ENCODE results near the gene CDCA7L. TPM values are rescaled to one million over a fixed set of nuclear protein-coding genes. Genes with fewer than 3 reads are reported as not detected.

Gene CDCA7L
- total RNA-seq, 4 donors from 2014 or later = 29.2 to 129 (median 74.9) TPM

GRCh38 chr7:21914671-21915070 is 31.0 kb downstream of the CDCA7L start:
- no peak for DNase-seq (ENCODE audit: low spot score in 2 of 2)
- no peak overlapping the region for H3K4me3 ChIP-seq (ENCODE audit: low read depth, poor library complexity, severe bottlenecking)
- WGBS, 2 donors = 65 to 68% methylated on average over 5 of the region's 5 CpGs
- TF ChIP-seq POLR2A (IDR thresholded peaks at IDR 0.05) = no peak
- TF ChIP-seq, protein P1, sequence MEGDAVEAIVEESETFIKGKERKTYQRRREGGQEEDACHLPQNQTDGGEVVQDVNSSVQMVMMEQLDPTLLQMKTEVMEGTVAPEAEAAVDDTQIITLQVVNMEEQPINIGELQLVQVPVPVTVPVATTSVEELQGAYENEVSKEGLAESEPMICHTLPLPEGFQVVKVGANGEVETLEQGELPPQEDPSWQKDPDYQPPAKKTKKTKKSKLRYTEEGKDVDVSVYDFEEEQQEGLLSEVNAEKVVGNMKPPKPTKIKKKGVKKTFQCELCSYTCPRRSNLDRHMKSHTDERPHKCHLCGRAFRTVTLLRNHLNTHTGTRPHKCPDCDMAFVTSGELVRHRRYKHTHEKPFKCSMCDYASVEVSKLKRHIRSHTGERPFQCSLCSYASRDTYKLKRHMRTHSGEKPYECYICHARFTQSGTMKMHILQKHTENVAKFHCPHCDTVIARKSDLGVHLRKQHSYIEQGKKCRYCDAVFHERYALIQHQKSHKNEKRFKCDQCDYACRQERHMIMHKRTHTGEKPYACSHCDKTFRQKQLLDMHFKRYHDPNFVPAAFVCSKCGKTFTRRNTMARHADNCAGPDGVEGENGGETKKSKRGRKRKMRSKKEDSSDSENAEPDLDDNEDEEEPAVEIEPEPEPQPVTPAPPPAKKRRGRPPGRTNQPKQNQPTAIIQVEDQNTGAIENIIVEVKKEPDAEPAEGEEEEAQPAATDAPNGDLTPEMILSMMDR (IDR thresholded peaks at IDR 0.05) = no peak
- intact Hi-C loops (cut with DNase I; ENCODE audit: low total_unique reads) = no loop called here

GRCh38 chr7:21912931-21913780 is 32.5 kb downstream of the CDCA7L start:
- H3K4me3 ChIP-seq (ENCODE audit: low read depth, poor library complexity, severe bottlenecking) = no peak overlapping the region
- intact Hi-C loops (cut with DNase I; ENCODE audit: low total_unique reads) = no loop called here
- 81 to 83% methylated on average over 8 of the region's 8 CpGs for WGBS, 2 donors

DNA sequence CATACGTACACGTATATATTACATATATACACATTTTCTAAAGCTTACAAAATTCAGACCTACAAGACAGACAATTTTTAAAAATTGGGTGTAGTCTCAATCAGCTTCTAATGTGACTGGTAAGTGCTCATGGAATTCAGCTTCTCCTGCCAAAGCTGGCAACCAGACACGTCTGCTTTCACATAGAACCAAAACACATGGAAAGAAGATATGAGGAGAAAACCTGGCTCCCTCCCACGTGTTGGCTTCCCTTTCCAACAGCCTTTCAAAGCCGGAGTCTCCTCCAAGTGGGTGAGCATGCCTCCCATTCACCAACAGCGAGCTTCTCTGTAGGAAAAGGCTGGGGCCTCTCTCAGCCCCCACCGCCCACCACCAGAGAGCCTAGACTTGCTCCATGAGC is 33.4 kb downstream of the CDCA7L start:
- peak in 1 of 2 donors; percentile 35 for DNase-seq (ENCODE audit: low spot score in 2 of 2)
- WGBS, 2 donors = 44 to 49% methylated on average over 7 of the region's 7 CpGs
- H3K4me3 ChIP-seq (ENCODE audit: low read depth, poor library complexity, severe bottlenecking) = no peak overlapping the region
- TF ChIP-seq POLR2A (IDR thresholded peaks at IDR 0.05) = no peak
- TF ChIP-seq, protein P1 (IDR thresholded peaks at IDR 0.05) = no peak
- intact Hi-C loops (cut with DNase I; ENCODE audit: low total_unique reads) = no loop called here

More at GRCh38 chr7:21912931-21913780, 32.5 kb downstream of the CDCA7L start:
- TF ChIP-seq, protein P1 (IDR thresholded peaks at IDR 0.05) = no peak
- TF ChIP-seq POLR2A (IDR thresholded peaks at IDR 0.05) = no peak
- no peak for DNase-seq (ENCODE audit: low spot score in 2 of 2)

- no peak for DNase-seq (ENCODE audit: low spot score in 2 of 2)
- no peak for TF ChIP-seq POLR2A (IDR thresholded peaks at IDR 0.05)
- TF ChIP-seq, protein P1 (IDR thresholded peaks at IDR 0.05) = no peak
- no peak overlapping the region for H3K4me3 ChIP-seq (ENCODE audit: low read depth, poor library complexity, severe bottlenecking)
- intact Hi-C loops (cut with DNase I; ENCODE audit: low total_unique reads) = no loop called here
- 69 to 77% methylated on average over 8 of the region's 8 CpGs for WGBS, 2 donors
Measured at GRCh38 chr7:21911341-21911875, 34.3 kb downstream of the CDCA7L start.

DNA sequence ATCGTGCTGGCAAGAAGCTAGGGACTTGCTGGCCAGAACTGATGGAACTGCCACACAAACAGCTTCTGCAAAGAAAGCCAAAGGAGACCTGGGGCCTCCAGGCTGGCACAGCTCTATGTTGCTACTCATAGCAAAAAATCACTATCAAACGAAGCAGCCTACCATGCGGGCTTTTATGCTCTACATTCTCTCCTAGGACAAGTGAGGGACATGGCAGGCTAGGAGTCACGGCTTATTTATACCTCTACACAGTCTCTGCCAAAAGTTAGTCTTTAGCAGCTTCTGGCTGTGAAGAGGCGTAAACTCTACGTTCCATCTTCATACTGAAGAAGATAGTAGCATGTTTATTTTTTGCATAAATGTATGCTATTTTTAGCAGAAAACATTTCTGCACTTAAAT is 35.4 kb downstream of the CDCA7L start:
- intact Hi-C loops (cut with DNase I; ENCODE audit: low total_unique reads) = no loop called here
- 77 to 82% methylated on average over 6 of the region's 6 CpGs for WGBS, 2 donors
- DNase-seq (ENCODE audit: low spot score in 2 of 2) = no peak
- H3K4me3 ChIP-seq (ENCODE audit: low read depth, poor library complexity, severe bottlenecking) = no peak overlapping the region
- TF ChIP-seq, protein P1 (IDR thresholded peaks at IDR 0.05) = no peak
- no peak for TF ChIP-seq POLR2A (IDR thresholded peaks at IDR 0.05)

All from lower leg skin (tissue), 4 donors.